ENCODE data around the gene DENND5A. TPM values are rescaled to one million over a fixed set of nuclear protein-coding genes. Genes with fewer than 3 reads are reported as not detected.

Gene DENND5A
- polyA plus RNA-seq, 1 experiment: 289 TPM

- ChIA-PET POLR2A (no interaction called here), CTCF (interaction anchor here (1.0 to 1.9 kb wide), 3 partner anchors 9 to 145 kb away, joined by 5 to 7 read pairs (median 6); no protein-coding TSS in a partner anchor)
- TF ChIP-seq CTCF (IDR thresholded peaks at IDR 0.05; ENCODE audit: insufficient read depth, low read depth, low read length): no peak
- H3K4me3 ChIP-seq (ENCODE audit: low read depth, low read length): no peak overlapping the region
- H3K27me3 ChIP-seq (ENCODE audit: control insufficient read depth, insufficient read depth, low read length): no peaks in the 10 kb centered on the region
- DNase-seq (ENCODE audit: low read depth): no peak
- peaks cover 4% of the 10 kb centered on the region for H3K36me3 ChIP-seq (ENCODE audit: control insufficient read depth, insufficient read depth, low read length)
Observed at GRCh38 chr11:9160166-9160565, 105.0 kb downstream of the DENND5A start.

- ChIA-PET CTCF (interaction anchor here (1.3 kb wide), 1 partner anchor 18 kb away, joined by 3 read pairs; no protein-coding TSS in a partner anchor), POLR2A (no interaction called here)
- Histone ChIP-seq H3K36me3 (ENCODE audit: control insufficient read depth, insufficient read depth, low read length) (peaks cover 4% of the 10 kb centered on the region), H3K27me3 (ENCODE audit: control insufficient read depth, insufficient read depth, low read length) (no peaks in the 10 kb centered on the region), H3K4me3 (ENCODE audit: low read depth, low read length) (no peak overlapping the region)
- TF ChIP-seq CTCF (IDR thresholded peaks at IDR 0.05; ENCODE audit: insufficient read depth, low read depth, low read length): no peak
- no peak for DNase-seq (ENCODE audit: low read depth)
Observed at GRCh38 chr11:9158898-9159391, 106.2 kb downstream of the DENND5A start.

- ChIA-PET POLR2A (no interaction called here), CTCF (no interaction called here)
- DNase-seq (ENCODE audit: low read depth): no peak
Observed at GRCh38 chr11:9155930-9156329, 109.2 kb downstream of the DENND5A start.

GRCh38 chr11:9153651-9154050, 111.5 kb downstream of the DENND5A start:
- Histone ChIP-seq H3K4me3 (ENCODE audit: low read depth, low read length) (no peak overlapping the region), H3K27me3 (ENCODE audit: control insufficient read depth, insufficient read depth, low read length) (no peaks in the 10 kb centered on the region), H3K36me3 (ENCODE audit: control insufficient read depth, insufficient read depth, low read length) (peaks cover 10% of the 10 kb centered on the region)
- DNase-seq (ENCODE audit: low read depth): no peak
- ChIA-PET POLR2A (no interaction called here), CTCF (interaction anchor here (1.2 kb wide), 1 partner anchor 16 kb away, joined by 3 read pairs; no protein-coding TSS in a partner anchor)
- no peak for TF ChIP-seq CTCF (IDR thresholded peaks at IDR 0.05; ENCODE audit: insufficient read depth, low read depth, low read length)

More at GRCh38 chr11:9155930-9156329, 109.2 kb downstream of the DENND5A start:
- no peak for TF ChIP-seq CTCF (IDR thresholded peaks at IDR 0.05; ENCODE audit: insufficient read depth, low read depth, low read length)
- no peak overlapping the region for H3K4me3 ChIP-seq (ENCODE audit: low read depth, low read length)
- H3K36me3 ChIP-seq (ENCODE audit: control insufficient read depth, insufficient read depth, low read length): peaks cover 7% of the 10 kb centered on the region
- no peaks in the 10 kb centered on the region for H3K27me3 ChIP-seq (ENCODE audit: control insufficient read depth, insufficient read depth, low read length)

GRCh38 chr11:9151631-9152030, 113.5 kb downstream of the DENND5A start:
- POLR2A ChIA-PET: no interaction called here
- CTCF ChIA-PET: interaction anchor here (1.3 to 3.1 kb wide), 5 partner anchors 8 to 15 kb away, joined by 4 to 11 read pairs (median 7); no protein-coding TSS in a partner anchor
- Histone ChIP-seq H3K27me3 (ENCODE audit: control insufficient read depth, insufficient read depth, low read length) (no peaks in the 10 kb centered on the region), H3K4me3 (ENCODE audit: low read depth, low read length) (no peak overlapping the region), H3K36me3 (ENCODE audit: control insufficient read depth, insufficient read depth, low read length) (peaks cover 16% of the 10 kb centered on the region)
- no peak for DNase-seq (ENCODE audit: low read depth)
- no peak for TF ChIP-seq CTCF (IDR thresholded peaks at IDR 0.05; ENCODE audit: insufficient read depth, low read depth, low read length)

Measured in BJ (cell line).